ENCODE results near the gene ROBO4. TPM values are rescaled to one million over a fixed set of nuclear protein-coding genes. Genes with fewer than 3 reads are reported as not detected.

ROBO4 gene
- total RNA-seq, 2 experiments from 2014 or later = not detected

GRCh38 chr11:124886476-124886875, 11.2 kb downstream of the ROBO4 start:
- peaks cover 2% of the 10 kb centered on the region for H3K36me3 Mint-ChIP-seq (ENCODE audit: low read depth)
- DNase-seq = no peak
- no peaks in the 10 kb centered on the region for H3K9me3 Mint-ChIP-seq
- CTCF ChIA-PET = interaction anchor here (0.5 to 1.5 kb wide), 2 partner anchors 33 to 1094 kb away, joined by 3 to 4 read pairs; no protein-coding TSS in a partner anchor
- no peaks in the 10 kb centered on the region for H3K4me1 Mint-ChIP-seq (ENCODE audit: low read depth)
- H3K27ac Mint-ChIP-seq = no peak overlapping the region
- peaks cover 2% of the 10 kb centered on the region for H3K27me3 Mint-ChIP-seq (ENCODE audit: low read depth)
- intact Hi-C loops (cut with micrococcal nuclease) = no loop called here
- H3K4me3 Mint-ChIP-seq = no peak overlapping the region

DNA sequence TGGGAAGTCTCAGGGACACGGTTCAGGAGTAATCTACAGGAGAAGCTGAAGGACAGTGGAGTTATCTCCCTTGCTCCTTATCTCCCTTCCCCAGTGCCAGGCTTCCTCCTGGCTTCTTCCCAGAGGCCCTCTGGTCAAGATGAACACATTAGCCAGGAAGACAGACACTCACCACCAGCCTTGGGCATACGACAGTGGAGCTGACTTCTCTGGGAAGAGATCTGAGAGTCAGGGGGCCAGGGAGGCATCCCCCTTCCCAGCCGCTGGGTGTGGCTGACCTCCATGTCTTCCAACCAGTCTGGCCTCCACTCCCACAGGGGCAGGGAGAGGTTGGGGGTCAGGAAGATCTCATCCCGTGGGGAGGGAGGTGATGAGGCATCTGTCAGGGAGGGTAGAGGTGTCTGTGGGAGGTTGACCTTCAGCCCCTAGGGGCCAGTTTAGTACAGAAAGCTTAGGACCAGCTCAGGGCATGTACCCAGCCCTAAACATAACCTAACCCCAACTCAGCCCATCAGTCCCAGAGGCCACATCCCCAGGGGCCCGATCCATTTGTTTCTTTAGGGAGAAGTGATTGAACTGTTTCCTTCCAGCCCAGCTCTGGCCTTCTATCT, 12.7 kb downstream of the ROBO4 start:
- Mint-ChIP-seq H3K9me3 (no peaks in the 10 kb centered on the region), H3K27me3 (ENCODE audit: low read depth) (peaks cover 2% of the 10 kb centered on the region), H3K4me3 (no peak overlapping the region), H3K27ac (no peak overlapping the region), H3K36me3 (ENCODE audit: low read depth) (peaks cover 2% of the 10 kb centered on the region), H3K4me1 (ENCODE audit: low read depth) (no peaks in the 10 kb centered on the region)
- intact Hi-C loops (cut with micrococcal nuclease) = no loop called here
- no peak for DNase-seq
- CTCF ChIA-PET = interaction anchor here (1.0 kb wide), 1 partner anchor 13 kb away, joined by 3 read pairs; the partner anchor contains the start of gene ROBO4

- CTCF ChIA-PET = interaction anchor here (1.0 kb wide), 1 partner anchor 14 kb away, joined by 3 read pairs; the partner anchor contains the start of gene ROBO4
- peaks cover 2% of the 10 kb centered on the region for H3K4me1 Mint-ChIP-seq (ENCODE audit: low read depth)
- H3K27ac Mint-ChIP-seq = no peak overlapping the region
- intact Hi-C loops (cut with micrococcal nuclease) = no loop called here
- no peaks in the 10 kb centered on the region for H3K9me3 Mint-ChIP-seq
- no peak for DNase-seq
- peaks cover 2% of the 10 kb centered on the region for H3K27me3 Mint-ChIP-seq (ENCODE audit: low read depth)
- H3K4me3 Mint-ChIP-seq = no peak overlapping the region
- peaks cover 2% of the 10 kb centered on the region for H3K36me3 Mint-ChIP-seq (ENCODE audit: low read depth)
Measured at GRCh38 chr11:124884340-124884739, 13.3 kb downstream of the ROBO4 start.

GRCh38 chr11:124882339-124883071, 15.2 kb downstream of the ROBO4 start:
- H3K4me1 Mint-ChIP-seq (ENCODE audit: low read depth) = peaks cover 10% of the 10 kb centered on the region
- H3K9me3 Mint-ChIP-seq = no peaks in the 10 kb centered on the region
- intact Hi-C loops (cut with micrococcal nuclease) = no loop called here
- H3K4me3 Mint-ChIP-seq = no peak overlapping the region
- CTCF ChIA-PET = interaction anchor here (1.0 kb wide), 1 partner anchor 260 kb away, joined by 3 read pairs; no protein-coding TSS in a partner anchor
- peaks cover 2% of the 10 kb centered on the region for H3K27me3 Mint-ChIP-seq (ENCODE audit: low read depth)
- no peak overlapping the region for H3K27ac Mint-ChIP-seq
- peaks cover 2% of the 10 kb centered on the region for H3K36me3 Mint-ChIP-seq (ENCODE audit: low read depth)
- no peak for DNase-seq

GRCh38 chr11:124880958-124881357, 16.7 kb downstream of the ROBO4 start:
- peaks cover 2% of the 10 kb centered on the region for H3K36me3 Mint-ChIP-seq (ENCODE audit: low read depth)
- no peaks in the 10 kb centered on the region for H3K27me3 Mint-ChIP-seq (ENCODE audit: low read depth)
- H3K9me3 Mint-ChIP-seq = no peaks in the 10 kb centered on the region
- CTCF ChIA-PET = no interaction called here
- intact Hi-C loops (cut with micrococcal nuclease) = no loop called here
- no peak overlapping the region for H3K4me3 Mint-ChIP-seq
- H3K4me1 Mint-ChIP-seq (ENCODE audit: low read depth) = peaks cover 16% of the 10 kb centered on the region
- no peak overlapping the region for H3K27ac Mint-ChIP-seq
- DNase-seq = no peak

- Mint-ChIP-seq H3K9me3 (no peaks in the 10 kb centered on the region), H3K4me1 (ENCODE audit: low read depth) (peaks cover 19% of the 10 kb centered on the region), H3K27me3 (ENCODE audit: low read depth) (peaks cover 4% of the 10 kb centered on the region), H3K27ac (no peak overlapping the region), H3K4me3 (no peak overlapping the region), H3K36me3 (ENCODE audit: low read depth) (peaks cover 2% of the 10 kb centered on the region)
- intact Hi-C loops (cut with micrococcal nuclease) = no loop called here
- CTCF ChIA-PET = no interaction called here
- no peak for DNase-seq
Measured at GRCh38 chr11:124880290-124880611, 17.4 kb downstream of the ROBO4 start.

GRCh38 chr11:124879493-124880289, 18.0 kb downstream of the ROBO4 start:
- Mint-ChIP-seq H3K9me3 (no peaks in the 10 kb centered on the region), H3K27ac (no peak overlapping the region), H3K36me3 (ENCODE audit: low read depth) (peaks cover 2% of the 10 kb centered on the region), H3K4me3 (no peak overlapping the region), H3K27me3 (ENCODE audit: low read depth) (peaks cover 8% of the 10 kb centered on the region), H3K4me1 (ENCODE audit: low read depth) (peaks cover 19% of the 10 kb centered on the region)
- CTCF ChIA-PET = no interaction called here
- no peak for DNase-seq
- intact Hi-C loops (cut with micrococcal nuclease) = loop anchor here (5.0 kb wide), 1 partner anchor 713 kb away; the partner anchor contains the start of gene STT3A

- H3K36me3 Mint-ChIP-seq (ENCODE audit: low read depth) = peaks cover under 1% of the 10 kb centered on the region
- peaks cover 9% of the 10 kb centered on the region for H3K27me3 Mint-ChIP-seq (ENCODE audit: low read depth)
- DNase-seq = no peak
- H3K9me3 Mint-ChIP-seq = no peaks in the 10 kb centered on the region
- intact Hi-C loops (cut with micrococcal nuclease) = loop anchor here (5.0 kb wide), 1 partner anchor 713 kb away; the partner anchor contains the start of gene STT3A
- H3K4me1 Mint-ChIP-seq (ENCODE audit: low read depth) = peaks cover 19% of the 10 kb centered on the region
- no peak overlapping the region for H3K4me3 Mint-ChIP-seq
- CTCF ChIA-PET = interaction anchor here (0.8 to 1.6 kb wide), 4 partner anchors 13 to 265 kb away, joined by 3 to 11 read pairs (median 6); partner anchors contain the start of gene ROBO3
- H3K27ac Mint-ChIP-seq = no peak overlapping the region
Measured at GRCh38 chr11:124878759-124879492, 18.7 kb downstream of the ROBO4 start.

GRCh38 chr11:124877910-124878758, 19.5 kb downstream of the ROBO4 start:
- DNase-seq = no peak
- H3K9me3 Mint-ChIP-seq = no peaks in the 10 kb centered on the region
- intact Hi-C loops (cut with micrococcal nuclease) = loop anchor here (2.0 to 5.0 kb wide), 4 partner anchors 41 to 714 kb away; partner anchors contain the start of gene STT3A
- H3K27me3 Mint-ChIP-seq (ENCODE audit: low read depth) = peaks cover 15% of the 10 kb centered on the region
- peaks cover 19% of the 10 kb centered on the region for H3K4me1 Mint-ChIP-seq (ENCODE audit: low read depth)
- H3K4me3 Mint-ChIP-seq = peak overlapping the region; percentile 83
- H3K36me3 Mint-ChIP-seq (ENCODE audit: low read depth) = no peaks in the 10 kb centered on the region
- CTCF ChIA-PET = interaction anchor here (0.8 to 1.6 kb wide), 4 partner anchors 12 to 266 kb away, joined by 3 to 11 read pairs (median 6); partner anchors contain the start of gene ROBO3
- no peak overlapping the region for H3K27ac Mint-ChIP-seq

GRCh38 chr11:124877631-124877909, 20.1 kb downstream of the ROBO4 start:
- CTCF ChIA-PET = interaction anchor here (1.2 to 1.6 kb wide), 3 partner anchors 11 to 265 kb away, joined by 3 to 11 read pairs (median 8); partner anchors contain the start of gene ROBO3
- H3K36me3 Mint-ChIP-seq (ENCODE audit: low read depth) = no peaks in the 10 kb centered on the region
- H3K4me1 Mint-ChIP-seq (ENCODE audit: low read depth) = peaks cover 19% of the 10 kb centered on the region
- H3K27ac Mint-ChIP-seq = no peak overlapping the region
- peaks cover 17% of the 10 kb centered on the region for H3K27me3 Mint-ChIP-seq (ENCODE audit: low read depth)
- no peak for DNase-seq
- peak overlapping the region; percentile 83 for H3K4me3 Mint-ChIP-seq
- intact Hi-C loops (cut with micrococcal nuclease) = loop anchor here (2.0 to 5.0 kb wide), 4 partner anchors 41 to 715 kb away; partner anchors contain the start of gene STT3A
- H3K9me3 Mint-ChIP-seq = no peaks in the 10 kb centered on the region

Measured in activated naive CD4-positive, alpha-beta T cell treated with anti-CD3 and anti-CD28 coated beads for 36 hours (primary cell).